ENCODE measurements around the gene PTGES.

DNA sequence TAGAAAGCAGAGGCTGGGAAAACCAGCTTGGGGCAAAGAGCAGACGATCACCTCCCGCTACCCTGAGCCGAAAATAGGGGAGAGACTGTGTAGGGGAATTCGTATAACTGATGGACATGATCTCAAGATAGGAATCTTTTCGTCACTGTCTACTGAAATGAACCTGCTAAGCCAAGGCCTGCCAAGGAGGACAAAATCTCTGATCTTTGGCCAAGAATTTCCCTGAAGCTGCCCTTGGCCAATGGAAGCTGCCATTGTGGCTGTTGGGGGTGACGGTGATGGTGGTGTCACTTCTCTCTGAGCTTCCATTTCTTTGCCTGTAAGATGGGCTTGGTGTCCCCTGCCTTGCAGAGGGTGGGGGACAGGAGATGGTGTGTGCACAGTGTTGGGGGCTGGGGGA is 3.3 kb upstream of the PTGES start:
- no peak for TF ChIP-seq CTCF (IDR thresholded peaks at IDR 0.05)
- TF ChIP-seq POLR2A (IDR thresholded peaks at IDR 0.05) = no peak

Data from heart left ventricle (tissue), 13 donors.